ENCODE data around the gene NT5C.
A peak's percentile ranks its signal among the peaks of the same experiment; 100 is the strongest.

The NT5C gene

GRCh38 chr17:75086496-75087181, 44.9 kb downstream of the NT5C start:
- Histone ChIP-seq H3K36me3 (ENCODE audit: control insufficient read depth in 1 of 2, insufficient read depth in 2 of 2, low read length in 2 of 2) (no peaks in the 10 kb centered on the region), H3K27ac (ENCODE audit: low read depth, low read length) (peak overlapping the region; percentile 94), H3K9me3 (ENCODE audit: control insufficient read depth in 1 of 2, low read length in 2 of 2) (no peaks in the 10 kb centered on the region), H3K27me3 (ENCODE audit: control insufficient read depth in 1 of 2, insufficient read depth in 2 of 2, low read length in 2 of 2) (no peaks in the 10 kb centered on the region), H3K9ac (ENCODE audit: low read depth in 1 of 2, low read length in 2 of 2) (peak overlapping the region in 1 of 2 donors; percentile 75), H3K4me1 (ENCODE audit: control insufficient read depth in 1 of 2, insufficient read depth in 2 of 2, low read length in 2 of 2) (peaks cover 42 to 49% of the 10 kb centered on the region in 2 donors), H3K4me3 (ENCODE audit: low read depth in 1 of 2, low read length in 2 of 2) (no peak overlapping the region)

- Histone ChIP-seq H3K27me3 (ENCODE audit: control insufficient read depth in 1 of 2, insufficient read depth in 2 of 2, low read length in 2 of 2) (no peaks in the 10 kb centered on the region), H3K4me1 (ENCODE audit: control insufficient read depth in 1 of 2, insufficient read depth in 2 of 2, low read length in 2 of 2) (peaks cover 35 to 41% of the 10 kb centered on the region in 2 donors), H3K27ac (ENCODE audit: low read depth, low read length) (no peak overlapping the region)
Measured at GRCh38 chr17:75084039-75084660, 47.4 kb downstream of the NT5C start.

GRCh38 chr17:75082683-75083082, 48.9 kb downstream of the NT5C start:
- Histone ChIP-seq H3K4me1 (ENCODE audit: control insufficient read depth in 1 of 2, insufficient read depth in 2 of 2, low read length in 2 of 2) (peaks cover 42 to 44% of the 10 kb centered on the region in 2 donors), H3K27me3 (ENCODE audit: control insufficient read depth in 1 of 2, insufficient read depth in 2 of 2, low read length in 2 of 2) (no peaks in the 10 kb centered on the region), H3K4me3 (ENCODE audit: low read depth in 1 of 2, low read length in 2 of 2) (no peak overlapping the region), H3K9me3 (ENCODE audit: control insufficient read depth in 1 of 2, low read length in 2 of 2) (no peaks in the 10 kb centered on the region), H3K9ac (ENCODE audit: low read depth in 1 of 2, low read length in 2 of 2) (no peak overlapping the region), H3K36me3 (ENCODE audit: control insufficient read depth in 1 of 2, insufficient read depth in 2 of 2, low read length in 2 of 2) (no peaks in the 10 kb centered on the region), H3K27ac (ENCODE audit: low read depth, low read length) (no peak overlapping the region)

More at GRCh38 chr17:75084039-75084660, 47.4 kb downstream of the NT5C start:
- H3K9me3 ChIP-seq (ENCODE audit: control insufficient read depth in 1 of 2, low read length in 2 of 2), result no peaks in the 10 kb centered on the region
- no peaks in the 10 kb centered on the region for H3K36me3 ChIP-seq (ENCODE audit: control insufficient read depth in 1 of 2, insufficient read depth in 2 of 2, low read length in 2 of 2)
- no peak overlapping the region for H3K4me3 ChIP-seq (ENCODE audit: low read depth in 1 of 2, low read length in 2 of 2)
- H3K9ac ChIP-seq (ENCODE audit: low read depth in 1 of 2, low read length in 2 of 2), result no peak overlapping the region

GRCh38 chr17:75081611-75082540, 49.7 kb downstream of the NT5C start:
- Histone ChIP-seq H3K27me3 (ENCODE audit: control insufficient read depth in 1 of 2, insufficient read depth in 2 of 2, low read length in 2 of 2) (no peaks in the 10 kb centered on the region), H3K4me1 (ENCODE audit: control insufficient read depth in 1 of 2, insufficient read depth in 2 of 2, low read length in 2 of 2) (peaks cover 40 to 47% of the 10 kb centered on the region in 2 donors), H3K36me3 (ENCODE audit: control insufficient read depth in 1 of 2, insufficient read depth in 2 of 2, low read length in 2 of 2) (no peaks in the 10 kb centered on the region), H3K27ac (ENCODE audit: low read depth, low read length) (no peak overlapping the region), H3K4me3 (ENCODE audit: low read depth in 1 of 2, low read length in 2 of 2) (no peak overlapping the region), H3K9me3 (ENCODE audit: control insufficient read depth in 1 of 2, low read length in 2 of 2) (no peaks in the 10 kb centered on the region), H3K9ac (ENCODE audit: low read depth in 1 of 2, low read length in 2 of 2) (no peak overlapping the region)
